K562 (cell line): Measurements from ENCODE around the gene JSRP1. TPM values are rescaled to one million over a fixed set of nuclear protein-coding genes. Genes with fewer than 3 reads are reported as not detected.

Experiments
- ARID2 ChIP-seq: fragments of 450-650 bp; IDR thresholded peaks from 2 replicates; pipeline ENCODE4 v1.6.1; 2017; ENCODE audit warnings: antibody characterized with exemption, mild to moderate bottlenecking
- BCOR ChIP-seq: fragments of 450-650 bp; IDR thresholded peaks from 2 replicates; pipeline ENCODE4 v1.6.1; 2016
- E2F3 ChIP-seq: fragments of 250-450 bp; sonication (Bioruptor Pico); IDR thresholded peaks from 2 replicates; pipeline ENCODE4 v1.4.0; 2020; ENCODE audit warnings: mild to moderate bottlenecking
- ETV5 ChIP-seq: sonication (generic); formaldehyde crosslinking; IDR thresholded peaks from 2 replicates; pipeline ENCODE4 v1.4.0; 2020; ENCODE audit warnings: low read depth, mild to moderate bottlenecking, missing genetic modification reagents
- KDM1A ChIP-seq, 2 experiments: fragments of 450-650 bp; IDR thresholded peaks; 2 replicates each; pipeline ENCODE4 v1.6.1; 2016; ENCODE audit warnings: mild to moderate bottlenecking in 2 of 2
- MAFG ChIP-seq: fragments of 450-650 bp; conservative IDR thresholded peaks from 2 replicates; pipeline ENCODE4 v1.6.1; 2016; ENCODE audit warnings: missing genetic modification characterization, missing compliant biosample characterization
- MYC ChIP-seq, 2 experiments: fragments of 250-450 bp in 1 of 2; sonication (Bioruptor Pico) in 1 of 2; IDR thresholded peaks; 2 replicates each; pipeline versions ENCODE4 v1.5.1 to v1.6.1; 2012 to 2021; ENCODE audit warnings: low read depth in 2 of 2, borderline replicate concordance in 1 of 2, improper control_type of control experiment in 1 of 2, low read length in 1 of 2, mild to moderate bottlenecking in 1 of 2, moderate library complexity in 1 of 2
- NELFE ChIP-seq: IDR thresholded peaks from 2 replicates; pipeline ENCODE4 v1.6.1; 2011; ENCODE audit warnings: mild to moderate bottlenecking; ENCODE audit not compliant: insufficient read depth, insufficient read length
- POLR2AphosphoS5 ChIP-seq: IDR thresholded peaks from 2 replicates; pipeline ENCODE4 v1.6.1; 2011; ENCODE audit warnings: mild to moderate bottlenecking, low read depth, low read length, moderate library complexity; ENCODE audit not compliant: control insufficient read depth, insufficient read depth
- POLR2G ChIP-seq: fragments of 200-400 bp; formaldehyde crosslinking; IDR thresholded peaks from 2 replicates; pipeline ENCODE4 v1.6.1; 2017; ENCODE audit warnings: low read depth, mild to moderate bottlenecking, antibody characterized with exemption, low read length, moderate library complexity
- RBFOX2 ChIP-seq: fragments of 200-400 bp; formaldehyde crosslinking; IDR thresholded peaks from 2 replicates; pipeline ENCODE4 v1.6.1; 2017; ENCODE audit warnings: low read depth, mild to moderate bottlenecking, low read length, moderate library complexity
- RBM25 ChIP-seq: fragments of 200-400 bp; formaldehyde crosslinking; IDR thresholded peaks from 2 replicates; pipeline ENCODE4 v1.6.1; 2018; ENCODE audit warnings: low read length, low read depth, moderate library complexity; ENCODE audit not compliant: severe bottlenecking
- SIRT6 ChIP-seq: IDR thresholded peaks from one replicate; pipeline ENCODE4 v1.6.1; 2012; ENCODE audit warnings: low read depth, mild to moderate bottlenecking, control low read depth, inconsistent platforms, low read length, moderate library complexity
- STAG1 ChIP-seq: sonication (generic); formaldehyde crosslinking; IDR thresholded peaks from 2 replicates; pipeline ENCODE4 v1.5.0; 2020; ENCODE audit warnings: missing genetic modification reagents, borderline replicate concordance
- THRB ChIP-seq: fragments of 450-650 bp; formaldehyde crosslinking; conservative IDR thresholded peaks from 2 replicates; pipeline ENCODE4 v1.4.0; 2022; ENCODE audit warnings: mild to moderate bottlenecking, missing genetic modification characterization
- XRCC3 ChIP-seq: fragments of 450-650 bp; IDR thresholded peaks from 2 replicates; pipeline ENCODE4 v1.6.1; 2017; ENCODE audit warnings: mild to moderate bottlenecking, moderate library complexity
- ZBTB1 ChIP-seq: sonication (generic); formaldehyde crosslinking; IDR thresholded peaks from 2 replicates; pipeline ENCODE4 v1.8.1; 2023; ENCODE audit warnings: missing genetic modification reagents, low read depth, mild to moderate bottlenecking, borderline replicate concordance
- ZNF121 ChIP-seq: sonication (generic); formaldehyde crosslinking; conservative IDR thresholded peaks from 2 replicates; pipeline ENCODE4 v1.8.0; 2022; ENCODE audit warnings: missing genetic modification reagents
- ZNF280A ChIP-seq: fragments of 450-650 bp; IDR thresholded peaks from 2 replicates; pipeline ENCODE4 v1.6.1; 2018; ENCODE audit warnings: mild to moderate bottlenecking, low read depth; ENCODE audit not compliant: partially characterized antibody
- polyA plus RNA-seq, 8 experiments: library from polyadenylated mRNA; depleted of rRNA in 4 of 8; stranded (reverse) in 5 of 8; unstranded in 3 of 8; fragments of >200 nt; fragmentation: Nextera tagmentation in 2 of 8; fragmentation: Illumina TruSeq in 1 of 8; extraction: Ambion mirVana in 2 of 8; extraction: Trizol in 1 of 8; gene quantifications; 2 replicates each; pipeline versions ENCODE4 v1.2.1 to v1.2.3, GENCODE V29; 2011 to 2014; ENCODE audit warnings: inconsistent platforms in 1 of 8, missing spikeins in 1 of 8
- total RNA-seq, 7 experiments: library from RNA; depleted of rRNA in 6 of 7; stranded (reverse); fragments of >200 nt in 6 of 7; fragmentation: Illumina TruSeq in 2 of 7; extraction: Trizol in 2 of 7; gene quantifications; 2 replicates each; pipeline versions ENCODE4 v1.2.1 to v1.2.3, GENCODE V29; 2011 to 2021; ENCODE audit warnings: low replicate concordance in 1 of 7
- TF ChIP-seq, protein P1 (sequence below): fragments of 250-450 bp; sonication (Bioruptor Pico); IDR thresholded peaks from 2 replicates; pipeline ENCODE4 v1.5.0; 2021
- TF ChIP-seq, protein P2 (sequence below): fragments of 250-450 bp; sonication (Bioruptor Pico); IDR thresholded peaks from 2 replicates; pipeline ENCODE4 v1.4.0; 2020; ENCODE audit warnings: mild to moderate bottlenecking, moderate library complexity, borderline replicate concordance

JSRP1 gene
- total and polyA plus RNA-seq, 9 of the 15 experiments (the other 6 are each of a cell fraction or from before 2014, with no cell fraction given), result 0.08 to 1.2 (median 0.51) TPM; not detected in 4

- TF ChIP-seq STAG1 (no peak), ARID2 (no peak), POLR2G (no peak), MAFG (tag) (no peak), BCOR (peak; percentile 83), POLR2AphosphoS5 (no peak), E2F3 (no peak), THRB (CRISPR knock-in tag) (no peak), ZNF121 (CRISPR knock-in tag) (no peak), MYC (IDR thresholded peaks at IDR 0.05; ENCODE audit: low read depth, low read length) (no peak), MYC (CRISPR knock-in tag; IDR thresholded peaks at IDR 0.05; ENCODE audit: borderline replicate concordance, low read depth) (no peak), SIRT6 (no peak), ETV5 (CRISPR knock-in tag) (no peak), RBM25 (peak; percentile 73), RBFOX2 (0 out of 2 replicates have a peak, but pooled peaks have one; percentile 7), KDM1A (IDR thresholded peaks at IDR 0.05) (peak in 1 of 2 experiments; percentile 59; a peak in 3 of 4 replicates), XRCC3 (no peak), ZNF280A (no peak), NELFE (no peak), ZBTB1 (CRISPR knock-in tag) (no peak)
- TF ChIP-seq, protein P1, sequence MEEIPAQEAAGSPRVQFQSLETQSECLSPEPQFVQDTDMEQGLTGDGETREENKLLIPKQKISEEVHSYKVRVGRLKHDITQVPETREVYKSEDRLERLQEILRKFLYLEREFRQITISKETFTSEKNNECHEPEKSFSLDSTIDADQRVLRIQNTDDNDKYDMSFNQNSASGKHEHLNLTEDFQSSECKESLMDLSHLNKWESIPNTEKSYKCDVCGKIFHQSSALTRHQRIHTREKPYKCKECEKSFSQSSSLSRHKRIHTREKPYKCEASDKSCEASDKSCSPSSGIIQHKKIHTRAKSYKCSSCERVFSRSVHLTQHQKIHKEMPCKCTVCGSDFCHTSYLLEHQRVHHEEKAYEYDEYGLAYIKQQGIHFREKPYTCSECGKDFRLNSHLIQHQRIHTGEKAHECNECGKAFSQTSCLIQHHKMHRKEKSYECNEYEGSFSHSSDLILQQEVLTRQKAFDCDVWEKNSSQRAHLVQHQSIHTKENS (CRISPR knock-in tag), result no peak
- TF ChIP-seq, protein P2, sequence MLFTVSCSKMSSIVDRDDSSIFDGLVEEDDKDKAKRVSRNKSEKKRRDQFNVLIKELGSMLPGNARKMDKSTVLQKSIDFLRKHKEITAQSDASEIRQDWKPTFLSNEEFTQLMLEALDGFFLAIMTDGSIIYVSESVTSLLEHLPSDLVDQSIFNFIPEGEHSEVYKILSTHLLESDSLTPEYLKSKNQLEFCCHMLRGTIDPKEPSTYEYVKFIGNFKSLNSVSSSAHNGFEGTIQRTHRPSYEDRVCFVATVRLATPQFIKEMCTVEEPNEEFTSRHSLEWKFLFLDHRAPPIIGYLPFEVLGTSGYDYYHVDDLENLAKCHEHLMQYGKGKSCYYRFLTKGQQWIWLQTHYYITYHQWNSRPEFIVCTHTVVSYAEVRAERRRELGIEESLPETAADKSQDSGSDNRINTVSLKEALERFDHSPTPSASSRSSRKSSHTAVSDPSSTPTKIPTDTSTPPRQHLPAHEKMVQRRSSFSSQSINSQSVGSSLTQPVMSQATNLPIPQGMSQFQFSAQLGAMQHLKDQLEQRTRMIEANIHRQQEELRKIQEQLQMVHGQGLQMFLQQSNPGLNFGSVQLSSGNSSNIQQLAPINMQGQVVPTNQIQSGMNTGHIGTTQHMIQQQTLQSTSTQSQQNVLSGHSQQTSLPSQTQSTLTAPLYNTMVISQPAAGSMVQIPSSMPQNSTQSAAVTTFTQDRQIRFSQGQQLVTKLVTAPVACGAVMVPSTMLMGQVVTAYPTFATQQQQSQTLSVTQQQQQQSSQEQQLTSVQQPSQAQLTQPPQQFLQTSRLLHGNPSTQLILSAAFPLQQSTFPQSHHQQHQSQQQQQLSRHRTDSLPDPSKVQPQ, result no peak
These were observed 31.5 kb upstream of the JSRP1 start (continued) for GRCh38 chr19:2287585-2288337.
